IPS-11a (cell line): ENCODE measurements around the gene WDR5.

Experiments
- H3K4me3 ChIP-seq: one replicate; pipeline ENCODE4 v1.5.1; 2013; ENCODE audit warnings: low read depth, low read length, control low read depth

The WDR5 gene

GRCh38 chr9:134205672-134206310 is 69.9 kb downstream of the WDR5 start:
- H3K4me3 ChIP-seq: no peak overlapping the region

- no peak overlapping the region for H3K4me3 ChIP-seq
Observed at GRCh38 chr9:134206311-134207300, 70.7 kb downstream of the WDR5 start.

GRCh38 chr9:134208310-134208841 is 72.5 kb downstream of the WDR5 start:
- no peak overlapping the region for H3K4me3 ChIP-seq

- no peak overlapping the region for H3K4me3 ChIP-seq
Observed at GRCh38 chr9:134208981-134209725, 73.3 kb downstream of the WDR5 start.
